Measurements from ENCODE around the gene DOCK2. TPM values are rescaled to one million over a fixed set of nuclear protein-coding genes. Genes with fewer than 3 reads are reported as not detected.

DOCK2 gene
- total RNA-seq, 1 donor from 2014 or later = 1.1 TPM

- peaks cover 16% of the 10 kb centered on the region for H3K4me1 Mint-ChIP-seq
- Histone ChIP-seq H3K4me1 (peaks cover 7% of the 10 kb centered on the region), H3K4me2 (no peak overlapping the region), H3K36me3 (no peaks in the 10 kb centered on the region), H3K9me3 (ENCODE audit: low read depth) (no peaks in the 10 kb centered on the region), H3F3A (ENCODE audit: low read depth) (no peaks in the 10 kb centered on the region), H3K79me2 (ENCODE audit: low read depth) (no peaks in the 10 kb centered on the region), H2AFZ (replicated peaks) (no peak overlapping the region), H4K20me1 (ENCODE audit: low read depth) (no peaks in the 10 kb centered on the region), H3K27ac (no peak overlapping the region), H3K4me3 (no peak overlapping the region), H3K9ac (no peak overlapping the region), H3K27me3 (no peaks in the 10 kb centered on the region)
- H3K36me3 Mint-ChIP-seq = no peaks in the 10 kb centered on the region
- no peak overlapping the region for H3K27ac Mint-ChIP-seq
- H3K27me3 Mint-ChIP-seq (ENCODE audit: insufficient read depth, low read depth) = peaks cover 5% of the 10 kb centered on the region
- H3K4me3 Mint-ChIP-seq = no peak overlapping the region
- TF ChIP-seq EZH2phosphoT487 (IDR thresholded peaks at IDR 0.05) (no peak), EZH2 (IDR thresholded peaks at IDR 0.05) (no peak), CTCF (IDR thresholded peaks at IDR 0.05) (no peak)
- DNase-seq (ENCODE audit: low spot score) = no peak
- H3K9me3 Mint-ChIP-seq = no peaks in the 10 kb centered on the region
Observed at GRCh38 chr5:169650701-169651331, 13.7 kb downstream of the DOCK2 start.

GRCh38 chr5:169651526-169651925 lies 14.5 kb downstream of the DOCK2 start:
- Mint-ChIP-seq H3K9me3 (no peaks in the 10 kb centered on the region), H3K4me3 (no peak overlapping the region), H3K27me3 (ENCODE audit: insufficient read depth, low read depth) (peaks cover 5% of the 10 kb centered on the region), H3K36me3 (no peaks in the 10 kb centered on the region), H3K4me1 (peaks cover 16% of the 10 kb centered on the region), H3K27ac (no peak overlapping the region)
- Histone ChIP-seq H3K27me3 (no peaks in the 10 kb centered on the region), H3K79me2 (ENCODE audit: low read depth) (no peaks in the 10 kb centered on the region), H3K4me1 (peaks cover 7% of the 10 kb centered on the region), H2AFZ (replicated peaks) (no peak overlapping the region), H3K4me2 (no peak overlapping the region), H3F3A (ENCODE audit: low read depth) (no peaks in the 10 kb centered on the region), H3K4me3 (no peak overlapping the region), H3K27ac (no peak overlapping the region), H4K20me1 (ENCODE audit: low read depth) (no peaks in the 10 kb centered on the region), H3K9me3 (ENCODE audit: low read depth) (no peaks in the 10 kb centered on the region), H3K9ac (no peak overlapping the region), H3K36me3 (no peaks in the 10 kb centered on the region)
- DNase-seq (ENCODE audit: low spot score) = no peak
- no peak for TF ChIP-seq CTCF (IDR thresholded peaks at IDR 0.05)
- no peak for TF ChIP-seq EZH2 (IDR thresholded peaks at IDR 0.05)
- TF ChIP-seq EZH2phosphoT487 (IDR thresholded peaks at IDR 0.05) = no peak

GRCh38 chr5:169652057-169652456 lies 15.0 kb downstream of the DOCK2 start:
- Histone ChIP-seq H4K20me1 (ENCODE audit: low read depth) (no peaks in the 10 kb centered on the region), H3K4me2 (no peak overlapping the region), H2AFZ (replicated peaks) (no peak overlapping the region), H3K4me3 (no peak overlapping the region), H3K27me3 (no peaks in the 10 kb centered on the region), H3K79me2 (ENCODE audit: low read depth) (no peaks in the 10 kb centered on the region), H3K4me1 (peaks cover 7% of the 10 kb centered on the region), H3K9me3 (ENCODE audit: low read depth) (no peaks in the 10 kb centered on the region), H3K27ac (no peak overlapping the region), H3K36me3 (no peaks in the 10 kb centered on the region), H3K9ac (no peak overlapping the region), H3F3A (ENCODE audit: low read depth) (no peaks in the 10 kb centered on the region)
- peaks cover 5% of the 10 kb centered on the region for H3K27me3 Mint-ChIP-seq (ENCODE audit: insufficient read depth, low read depth)
- H3K9me3 Mint-ChIP-seq = no peaks in the 10 kb centered on the region
- no peak for TF ChIP-seq EZH2 (IDR thresholded peaks at IDR 0.05)
- TF ChIP-seq EZH2phosphoT487 (IDR thresholded peaks at IDR 0.05) = no peak
- TF ChIP-seq CTCF (IDR thresholded peaks at IDR 0.05) = no peak
- no peak for DNase-seq (ENCODE audit: low spot score)
- H3K4me3 Mint-ChIP-seq = no peak overlapping the region
- peaks cover 16% of the 10 kb centered on the region for H3K4me1 Mint-ChIP-seq
- no peaks in the 10 kb centered on the region for H3K36me3 Mint-ChIP-seq
- H3K27ac Mint-ChIP-seq = no peak overlapping the region

All from neural progenitor cell (in vitro differentiated cells).